ENCODE measurements around the gene FGF6. TPM values are rescaled to one million over a fixed set of nuclear protein-coding genes. Genes with fewer than 3 reads are reported as not detected.

FGF6 gene
- polyA plus RNA-seq, 1 experiment, result not detected

GRCh38 chr12:4439736-4440135 lies 5.9 kb downstream of the FGF6 start:
- ChIA-PET CTCF (interaction anchor here (1.7 kb wide), 1 partner anchor 19 kb away, joined by 6 read pairs; no protein-coding TSS in a partner anchor), POLR2A (no interaction called here)
- no peaks in the 10 kb centered on the region for H3K36me3 ChIP-seq (ENCODE audit: control insufficient read depth, insufficient read depth, low read length)
- TF ChIP-seq, protein P1, sequence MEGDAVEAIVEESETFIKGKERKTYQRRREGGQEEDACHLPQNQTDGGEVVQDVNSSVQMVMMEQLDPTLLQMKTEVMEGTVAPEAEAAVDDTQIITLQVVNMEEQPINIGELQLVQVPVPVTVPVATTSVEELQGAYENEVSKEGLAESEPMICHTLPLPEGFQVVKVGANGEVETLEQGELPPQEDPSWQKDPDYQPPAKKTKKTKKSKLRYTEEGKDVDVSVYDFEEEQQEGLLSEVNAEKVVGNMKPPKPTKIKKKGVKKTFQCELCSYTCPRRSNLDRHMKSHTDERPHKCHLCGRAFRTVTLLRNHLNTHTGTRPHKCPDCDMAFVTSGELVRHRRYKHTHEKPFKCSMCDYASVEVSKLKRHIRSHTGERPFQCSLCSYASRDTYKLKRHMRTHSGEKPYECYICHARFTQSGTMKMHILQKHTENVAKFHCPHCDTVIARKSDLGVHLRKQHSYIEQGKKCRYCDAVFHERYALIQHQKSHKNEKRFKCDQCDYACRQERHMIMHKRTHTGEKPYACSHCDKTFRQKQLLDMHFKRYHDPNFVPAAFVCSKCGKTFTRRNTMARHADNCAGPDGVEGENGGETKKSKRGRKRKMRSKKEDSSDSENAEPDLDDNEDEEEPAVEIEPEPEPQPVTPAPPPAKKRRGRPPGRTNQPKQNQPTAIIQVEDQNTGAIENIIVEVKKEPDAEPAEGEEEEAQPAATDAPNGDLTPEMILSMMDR (IDR thresholded peaks at IDR 0.05; ENCODE audit: insufficient read depth, low read depth, low read length), result no peak
- no peak for DNase-seq (ENCODE audit: low read depth)
- no peak overlapping the region for H3K4me3 ChIP-seq (ENCODE audit: low read depth, low read length)
- peaks cover 2% of the 10 kb centered on the region for H3K27me3 ChIP-seq (ENCODE audit: control insufficient read depth, insufficient read depth, low read length)

DNA sequence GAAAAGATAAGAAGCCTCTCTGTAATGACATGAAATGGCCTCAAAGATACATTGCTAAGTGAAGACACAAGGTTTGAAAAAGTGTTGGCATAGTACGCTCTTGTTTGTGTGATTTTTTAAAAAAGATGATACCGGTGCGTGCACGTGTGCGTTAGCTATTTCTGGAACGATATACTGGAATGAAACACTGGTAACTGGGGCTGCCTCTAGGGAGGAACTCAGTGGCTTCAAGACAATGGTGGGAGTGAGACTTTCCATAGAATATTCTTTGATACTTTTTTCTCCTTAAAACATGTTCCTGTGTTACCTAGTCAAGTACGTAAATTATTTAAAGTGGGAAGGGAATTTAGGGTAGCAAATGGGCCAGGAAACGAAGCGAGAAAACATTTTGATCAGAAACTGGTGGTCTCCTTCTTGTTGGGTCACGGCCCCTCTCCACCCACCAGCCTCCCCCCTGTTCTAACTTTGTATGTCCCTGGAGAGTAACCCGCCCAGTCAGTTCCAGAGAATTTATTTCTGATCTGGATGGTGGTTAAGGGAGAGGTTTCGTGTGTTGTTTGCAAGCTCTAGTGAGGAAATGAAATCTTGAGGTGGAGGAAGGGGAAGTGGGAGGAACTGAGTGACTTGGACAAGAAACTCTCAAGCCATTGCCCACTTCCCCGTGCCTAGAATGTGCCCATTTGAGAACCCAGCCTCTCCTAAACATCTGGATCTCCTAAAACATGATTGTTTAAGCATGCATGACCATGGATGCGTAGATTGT lies 6.6 kb downstream of the FGF6 start:
- H3K4me3 ChIP-seq (ENCODE audit: low read depth, low read length), result no peak overlapping the region
- H3K36me3 ChIP-seq (ENCODE audit: control insufficient read depth, insufficient read depth, low read length), result no peaks in the 10 kb centered on the region
- TF ChIP-seq, protein P1 (IDR thresholded peaks at IDR 0.05; ENCODE audit: insufficient read depth, low read depth, low read length), result no peak
- peaks cover 2% of the 10 kb centered on the region for H3K27me3 ChIP-seq (ENCODE audit: control insufficient read depth, insufficient read depth, low read length)
- POLR2A ChIA-PET, result no interaction called here
- CTCF ChIA-PET, result interaction anchor here (1.7 kb wide), 1 partner anchor 18 kb away, joined by 6 read pairs; no protein-coding TSS in a partner anchor
- DNase-seq (ENCODE audit: low read depth), result no peak

DNA sequence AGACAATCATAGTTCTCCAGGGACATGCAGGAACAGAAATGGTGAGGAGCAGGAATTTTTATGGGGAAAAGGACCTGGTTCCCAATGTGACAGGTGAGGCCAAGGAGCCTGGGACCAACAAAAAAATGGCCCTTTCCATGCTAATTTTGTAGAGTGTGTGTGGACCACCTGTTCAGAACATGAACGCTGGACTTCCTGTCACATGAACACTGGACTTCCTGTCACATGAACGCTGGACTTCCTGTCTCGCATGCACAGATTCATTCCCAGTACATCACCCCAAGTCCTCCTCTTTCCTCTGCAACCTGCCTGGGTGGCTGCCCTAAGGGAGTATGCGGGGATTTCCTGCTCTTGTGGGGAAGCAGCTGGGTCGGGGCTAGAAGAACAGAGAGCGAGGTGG lies 10.1 kb downstream of the FGF6 start:
- TF ChIP-seq, protein P1 (IDR thresholded peaks at IDR 0.05; ENCODE audit: insufficient read depth, low read depth, low read length), result no peak
- Histone ChIP-seq H3K4me3 (ENCODE audit: low read depth, low read length) (no peak overlapping the region), H3K36me3 (ENCODE audit: control insufficient read depth, insufficient read depth, low read length) (no peaks in the 10 kb centered on the region), H3K27me3 (ENCODE audit: control insufficient read depth, insufficient read depth, low read length) (peaks cover 2% of the 10 kb centered on the region)
- CTCF ChIA-PET, result no interaction called here
- POLR2A ChIA-PET, result no interaction called here
- DNase-seq (ENCODE audit: low read depth), result no peak

GRCh38 chr12:4434706-4435425 lies 10.7 kb downstream of the FGF6 start:
- H3K4me3 ChIP-seq (ENCODE audit: low read depth, low read length), result no peak overlapping the region
- POLR2A ChIA-PET, result no interaction called here
- H3K27me3 ChIP-seq (ENCODE audit: control insufficient read depth, insufficient read depth, low read length), result no peaks in the 10 kb centered on the region
- H3K36me3 ChIP-seq (ENCODE audit: control insufficient read depth, insufficient read depth, low read length), result no peaks in the 10 kb centered on the region
- DNase-seq (ENCODE audit: low read depth), result no peak
- CTCF ChIA-PET, result no interaction called here
- TF ChIP-seq, protein P1 (IDR thresholded peaks at IDR 0.05; ENCODE audit: insufficient read depth, low read depth, low read length), result no peak

GRCh38 chr12:4434301-4434700 lies 11.3 kb downstream of the FGF6 start:
- Histone ChIP-seq H3K4me3 (ENCODE audit: low read depth, low read length) (no peak overlapping the region), H3K27me3 (ENCODE audit: control insufficient read depth, insufficient read depth, low read length) (no peaks in the 10 kb centered on the region), H3K36me3 (ENCODE audit: control insufficient read depth, insufficient read depth, low read length) (no peaks in the 10 kb centered on the region)
- POLR2A ChIA-PET, result no interaction called here
- no peak for DNase-seq (ENCODE audit: low read depth)
- TF ChIP-seq, protein P1 (IDR thresholded peaks at IDR 0.05; ENCODE audit: insufficient read depth, low read depth, low read length), result no peak
- CTCF ChIA-PET, result no interaction called here
